ENCODE results near the gene ZNF511. TPM values are rescaled to one million over a fixed set of nuclear protein-coding genes. Genes with fewer than 3 reads are reported as not detected.
"Not testable (repeated sequence)": the region's sequence is repeated elsewhere in the genome, so short reads cannot be mapped to it uniquely, and the experiment has no call there.

ZNF511 gene
- total and polyA plus RNA-seq, 4 donors, result 13.7 to 31.8 (median 24.2) TPM

GRCh38 chr10:133263674-133264073 is 45.0 kb upstream of the ZNF511 start (continued):
- TF ChIP-seq CTCF (IDR thresholded peaks at IDR 0.05; ENCODE audit: low read depth, low read length, missing input control) (no peak), RXRA (IDR thresholded peaks at IDR 0.05) (no peak), ATF3 (IDR thresholded peaks at IDR 0.05) (no peak), YY1 (IDR thresholded peaks at IDR 0.05) (no peak), FOXA2 (IDR thresholded peaks at IDR 0.05) (no peak)

GRCh38 chr10:133264461-133264860 is 44.3 kb upstream of the ZNF511 start:
- Histone ChIP-seq H3K27ac (ENCODE audit: low read depth in 1 of 2, low read length in 2 of 2) (no peak overlapping the region), H3K27me3 (ENCODE audit: control insufficient read depth in 4 of 4, insufficient read depth in 4 of 4, low read length in 3 of 4) (no peaks in the 10 kb centered on the region), H3K36me3 (ENCODE audit: control insufficient read depth in 4 of 4, insufficient read depth in 3 of 4, low read depth in 1 of 4, low read length in 3 of 4) (peaks cover 2 to 10% (median 5%) of the 10 kb centered on the region in 4 donors), H3K4me1 (ENCODE audit: control insufficient read depth in 4 of 4, insufficient read depth in 4 of 4, low read length in 3 of 4) (peaks cover 3 to 12% (median 8%) of the 10 kb centered on the region in 4 donors), H3K9me3 (ENCODE audit: control insufficient read depth in 4 of 4, low read length in 3 of 4) (no peaks in the 10 kb centered on the region), H3K9ac (ENCODE audit: low read depth in 1 of 2, low read length in 2 of 2) (no peak overlapping the region), H3K4me3 (ENCODE audit: low read depth in 1 of 3, low read length in 3 of 3) (no peak overlapping the region)
- no peak for DNase-seq (ENCODE audit: low spot score)
- 78% methylated on average over 9 of the region's 9 CpGs for WGBS
- TF ChIP-seq SP1 (IDR thresholded peaks at IDR 0.05) (no peak), CTCF (IDR thresholded peaks at IDR 0.05; ENCODE audit: low read depth, low read length, missing input control) (no peak), ATF3 (IDR thresholded peaks at IDR 0.05) (no peak), MAX (IDR thresholded peaks at IDR 0.05) (no peak), HNF4A (conservative IDR thresholded peaks at IDR 0.05) (no peak), REST (IDR thresholded peaks at IDR 0.05) (no peak), JUND (IDR thresholded peaks at IDR 0.05) (no peak), NR2F2 (IDR thresholded peaks at IDR 0.05) (no peak), RXRA (IDR thresholded peaks at IDR 0.05) (no peak), FOXA1 (IDR thresholded peaks at IDR 0.05) (no peak), ZBTB33 (IDR thresholded peaks at IDR 0.05) (no peak), YY1 (IDR thresholded peaks at IDR 0.05) (no peak), FOXA2 (IDR thresholded peaks at IDR 0.05) (no peak), HNF4G (IDR thresholded peaks at IDR 0.05) (no peak), RAD21 (IDR thresholded peaks at IDR 0.05) (no peak), GABPA (IDR thresholded peaks at IDR 0.05 in 1 of 2, conservative IDR thresholded peaks at IDR 0.05 in 1 of 2) (no peak), EGR1 (IDR thresholded peaks at IDR 0.05; ENCODE audit: low read depth in 2 of 2) (no peak), TAF1 (conservative IDR thresholded peaks at IDR 0.05) (no peak)

- WGBS, result 76% methylated on average over 10 of the region's 10 CpGs
- Histone ChIP-seq H3K36me3 (ENCODE audit: control insufficient read depth in 4 of 4, insufficient read depth in 3 of 4, low read depth in 1 of 4, low read length in 3 of 4) (peaks cover 4 to 13% (median 6%) of the 10 kb centered on the region in 4 donors), H3K4me1 (ENCODE audit: control insufficient read depth in 4 of 4, insufficient read depth in 4 of 4, low read length in 3 of 4) (peaks cover 3 to 12% (median 6%) of the 10 kb centered on the region in 4 donors)
- not testable (repeated sequence) for H3K9ac ChIP-seq (ENCODE audit: low read depth in 1 of 2, low read length in 2 of 2); H3K4me3 ChIP-seq (ENCODE audit: low read depth in 1 of 3, low read length in 3 of 3); H3K27ac ChIP-seq (ENCODE audit: low read depth in 1 of 2, low read length in 2 of 2); H3K9me3 ChIP-seq (ENCODE audit: control insufficient read depth in 4 of 4, low read length in 3 of 4); H3K27me3 ChIP-seq (ENCODE audit: control insufficient read depth in 4 of 4, insufficient read depth in 4 of 4, low read length in 3 of 4); DNase-seq (ENCODE audit: low spot score)
These were observed 43.7 kb upstream of the ZNF511 start for GRCh38 chr10:133265052-133265451.
